ENCODE data around the gene KIR3DL2.
"Not testable (repeated sequence)": the region's sequence is repeated elsewhere in the genome, so short reads cannot be mapped to it uniquely, and the experiment has no call there.

KIR3DL2 gene

DNA sequence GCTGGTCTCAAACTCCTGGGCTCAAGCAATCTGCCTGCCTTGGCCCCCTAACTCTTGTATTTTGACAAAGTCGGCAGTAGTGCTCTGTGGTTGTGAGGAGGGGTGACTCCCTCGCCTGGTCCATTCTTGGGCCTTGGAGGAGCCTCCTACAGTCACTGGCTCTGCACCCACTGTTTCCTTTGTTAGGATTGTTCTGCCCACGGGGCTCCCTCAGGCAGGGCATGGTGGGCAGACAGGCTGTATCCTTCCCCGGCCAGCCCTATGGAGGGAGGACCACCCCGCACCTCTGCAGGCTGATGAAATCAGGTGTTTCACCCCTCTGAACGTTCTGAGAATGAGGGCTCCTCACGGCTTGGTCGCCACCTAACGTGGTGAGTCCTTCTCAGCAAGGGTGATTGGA is 33.0 kb downstream of the KIR3DL2 start:
- no peak for DNase-seq
- Histone ChIP-seq H3K4me1 (no peaks in the 10 kb centered on the region), H3K36me3 (no peaks in the 10 kb centered on the region), H3K9me3 (no peaks in the 10 kb centered on the region), H3K4me3 (ENCODE audit: low read depth, low read length) (no peak overlapping the region), H3K27me3 (no peaks in the 10 kb centered on the region; the same call in 1 of the 2 replicates)
- TF ChIP-seq, protein P1, sequence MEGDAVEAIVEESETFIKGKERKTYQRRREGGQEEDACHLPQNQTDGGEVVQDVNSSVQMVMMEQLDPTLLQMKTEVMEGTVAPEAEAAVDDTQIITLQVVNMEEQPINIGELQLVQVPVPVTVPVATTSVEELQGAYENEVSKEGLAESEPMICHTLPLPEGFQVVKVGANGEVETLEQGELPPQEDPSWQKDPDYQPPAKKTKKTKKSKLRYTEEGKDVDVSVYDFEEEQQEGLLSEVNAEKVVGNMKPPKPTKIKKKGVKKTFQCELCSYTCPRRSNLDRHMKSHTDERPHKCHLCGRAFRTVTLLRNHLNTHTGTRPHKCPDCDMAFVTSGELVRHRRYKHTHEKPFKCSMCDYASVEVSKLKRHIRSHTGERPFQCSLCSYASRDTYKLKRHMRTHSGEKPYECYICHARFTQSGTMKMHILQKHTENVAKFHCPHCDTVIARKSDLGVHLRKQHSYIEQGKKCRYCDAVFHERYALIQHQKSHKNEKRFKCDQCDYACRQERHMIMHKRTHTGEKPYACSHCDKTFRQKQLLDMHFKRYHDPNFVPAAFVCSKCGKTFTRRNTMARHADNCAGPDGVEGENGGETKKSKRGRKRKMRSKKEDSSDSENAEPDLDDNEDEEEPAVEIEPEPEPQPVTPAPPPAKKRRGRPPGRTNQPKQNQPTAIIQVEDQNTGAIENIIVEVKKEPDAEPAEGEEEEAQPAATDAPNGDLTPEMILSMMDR (IDR thresholded peaks at IDR 0.05; ENCODE audit: low read depth, low read length), result no peak

DNA sequence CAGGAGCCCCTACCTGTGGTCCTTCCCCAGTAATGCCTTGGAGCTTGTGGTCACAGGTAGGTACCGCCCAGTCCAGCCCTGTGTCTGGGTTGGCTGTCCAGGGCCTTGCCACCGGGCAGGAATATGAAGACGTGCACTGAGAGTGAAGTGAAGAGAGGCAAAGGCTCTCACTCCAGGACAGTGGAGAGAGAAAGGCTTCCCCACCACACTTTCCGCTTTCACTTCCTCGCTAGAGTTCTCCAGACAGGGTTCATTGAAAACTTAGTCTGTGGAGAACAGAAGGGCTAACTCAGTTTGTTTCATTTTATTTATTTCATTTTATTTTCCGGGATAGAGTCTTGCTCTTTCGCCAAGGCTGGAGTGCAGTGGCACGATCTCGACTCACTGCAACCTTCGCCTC is 38.0 kb downstream of the KIR3DL2 start:
- no peak overlapping the region for H3K4me3 ChIP-seq (ENCODE audit: low read depth, low read length)
- no peaks in the 10 kb centered on the region for H3K9me3 ChIP-seq
- H3K4me1 ChIP-seq, result no peaks in the 10 kb centered on the region
- peaks cover 1% of the 10 kb centered on the region; the same call in 1 of the 2 replicates for H3K27me3 ChIP-seq
- DNase-seq, result no peak
- TF ChIP-seq, protein P1 (IDR thresholded peaks at IDR 0.05; ENCODE audit: low read depth, low read length), result no peak
- H3K36me3 ChIP-seq, result no peaks in the 10 kb centered on the region

DNA sequence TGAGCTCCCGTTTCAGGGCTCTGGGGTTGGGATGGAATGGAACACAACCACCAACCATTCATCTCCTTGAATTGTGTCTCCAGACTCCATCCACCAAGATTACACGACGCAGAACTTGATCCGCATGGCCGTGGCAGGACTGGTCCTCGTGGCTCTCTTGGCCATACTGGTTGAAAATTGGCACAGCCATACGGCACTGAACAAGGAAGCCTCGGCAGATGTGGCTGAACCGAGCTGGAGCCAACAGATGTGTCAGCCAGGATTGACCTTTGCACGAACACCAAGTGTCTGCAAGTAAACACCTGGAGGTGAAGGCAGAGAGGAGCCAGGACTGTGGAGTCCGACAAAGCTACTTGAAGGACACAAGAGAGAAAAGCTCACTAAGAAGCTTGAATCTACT is 39.3 kb downstream of the KIR3DL2 start:
- TF ChIP-seq, protein P1 (IDR thresholded peaks at IDR 0.05; ENCODE audit: low read depth, low read length), result no peak
- DNase-seq, result no peak
- Histone ChIP-seq H3K27me3 (peaks cover 6% of the 10 kb centered on the region; the same call in 1 of the 2 replicates), H3K36me3 (no peaks in the 10 kb centered on the region), H3K4me3 (ENCODE audit: low read depth, low read length) (no peak overlapping the region), H3K9me3 (no peaks in the 10 kb centered on the region), H3K4me1 (no peaks in the 10 kb centered on the region)

DNA sequence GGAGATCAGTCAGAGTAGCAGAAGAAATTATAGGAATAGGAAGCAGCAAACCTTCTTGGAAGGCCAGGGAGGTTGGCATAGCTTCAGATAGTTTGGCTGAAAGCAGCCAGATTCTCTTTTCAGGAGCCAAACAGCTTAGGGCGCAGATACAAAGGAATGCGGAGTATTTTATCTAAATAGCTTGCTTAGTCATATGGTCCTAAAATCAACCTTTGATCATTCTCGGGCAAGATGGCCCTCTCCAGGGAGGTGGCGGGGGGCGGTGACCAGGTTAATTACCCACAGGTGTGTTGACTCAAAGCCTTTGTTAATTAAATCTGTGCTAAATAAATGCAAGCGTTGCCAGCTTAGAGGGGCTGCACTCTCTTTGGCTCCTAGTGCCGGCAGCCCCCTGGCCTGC is 43.2 kb downstream of the KIR3DL2 start:
- peaks cover 10% of the 10 kb centered on the region for H3K27me3 ChIP-seq
- H3K4me3 ChIP-seq (ENCODE audit: low read depth, low read length), result no peak overlapping the region
- H3K36me3 ChIP-seq, result no peaks in the 10 kb centered on the region
- no peaks in the 10 kb centered on the region for H3K9me3 ChIP-seq
- no peaks in the 10 kb centered on the region for H3K4me1 ChIP-seq
- TF ChIP-seq, protein P1 (IDR thresholded peaks at IDR 0.05; ENCODE audit: low read depth, low read length), result no peak
- no peak for DNase-seq

DNA sequence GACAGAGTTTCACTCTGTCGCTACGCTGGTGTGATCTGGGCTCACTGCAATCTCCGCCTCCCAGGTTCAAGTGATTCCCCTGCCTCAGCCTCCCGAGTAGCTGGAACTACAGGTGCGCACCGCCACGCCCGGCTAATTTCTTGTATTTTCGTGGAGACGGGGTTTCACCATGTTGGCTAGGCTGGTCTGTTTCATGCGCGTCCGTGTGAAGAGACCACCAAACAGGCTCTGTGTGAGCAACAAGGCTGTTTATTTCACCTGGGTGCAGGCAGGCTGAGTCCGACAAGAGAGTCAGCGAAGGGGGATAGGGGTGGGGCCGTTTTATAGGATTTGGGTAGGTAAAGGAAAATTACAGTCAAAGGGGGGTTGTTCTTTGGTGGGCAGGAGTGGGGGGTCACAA is 43.9 kb downstream of the KIR3DL2 start:
- not testable (repeated sequence) for H3K36me3 ChIP-seq; H3K9me3 ChIP-seq; H3K4me3 ChIP-seq (ENCODE audit: low read depth, low read length); H3K4me1 ChIP-seq; DNase-seq
- H3K27me3 ChIP-seq, result peaks cover 10% of the 10 kb centered on the region

DNA sequence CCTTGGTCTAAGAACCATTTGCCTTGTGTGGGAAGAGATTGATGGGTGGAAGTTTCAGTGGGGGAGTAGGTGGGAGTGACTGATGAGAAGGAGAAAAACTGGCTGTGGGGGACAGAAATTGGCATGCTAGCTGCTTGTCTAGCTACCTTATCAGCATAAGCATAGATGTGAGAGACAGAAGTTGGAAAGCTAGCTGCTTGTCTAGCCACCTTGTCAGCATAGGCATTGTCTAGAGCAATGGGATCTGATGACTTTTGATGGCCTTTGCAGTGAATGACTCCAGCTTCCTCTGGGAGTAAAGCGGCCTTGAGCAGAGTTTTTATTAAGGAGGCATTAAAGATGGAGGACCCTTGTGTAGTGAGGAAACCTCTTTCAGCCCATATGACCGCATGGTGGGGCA is 45.8 kb downstream of the KIR3DL2 start:
- TF ChIP-seq, protein P1 (IDR thresholded peaks at IDR 0.05; ENCODE audit: low read depth, low read length), result no peak
- DNase-seq, result no peak
- H3K27me3 ChIP-seq, result peaks cover 27% of the 10 kb centered on the region

DNA sequence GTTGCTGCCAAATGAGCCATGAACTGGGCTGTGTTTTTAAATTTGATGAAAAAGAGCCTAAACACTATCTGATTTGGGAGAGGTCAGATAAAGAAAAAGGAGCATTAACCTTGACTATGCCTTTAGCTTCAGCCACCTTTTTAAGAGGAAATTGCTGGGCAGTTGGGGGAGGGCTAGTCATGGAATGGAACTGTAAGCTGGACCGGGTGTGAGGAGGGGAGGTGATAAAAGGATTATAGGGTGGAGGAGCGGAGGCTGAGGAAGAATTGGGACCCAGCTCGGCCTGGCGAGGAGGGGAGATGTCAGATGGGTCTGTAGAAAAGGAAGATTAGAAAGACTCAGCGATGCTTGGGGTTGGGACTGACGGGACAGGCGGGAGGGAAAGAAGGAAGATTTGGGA is 48.4 kb downstream of the KIR3DL2 start:
- H3K4me3 ChIP-seq (ENCODE audit: low read depth, low read length); DNase-seq; H3K36me3 ChIP-seq; H3K9me3 ChIP-seq; H3K4me1 ChIP-seq: not testable (repeated sequence)
- peaks cover 24% of the 10 kb centered on the region for H3K27me3 ChIP-seq

More for the DNA sequence above, 45.8 kb downstream of the KIR3DL2 start:
- H3K9me3 ChIP-seq, result no peaks in the 10 kb centered on the region
- no peaks in the 10 kb centered on the region for H3K36me3 ChIP-seq
- no peaks in the 10 kb centered on the region for H3K4me1 ChIP-seq
- H3K4me3 ChIP-seq (ENCODE audit: low read depth, low read length), result no peak overlapping the region

DNA sequence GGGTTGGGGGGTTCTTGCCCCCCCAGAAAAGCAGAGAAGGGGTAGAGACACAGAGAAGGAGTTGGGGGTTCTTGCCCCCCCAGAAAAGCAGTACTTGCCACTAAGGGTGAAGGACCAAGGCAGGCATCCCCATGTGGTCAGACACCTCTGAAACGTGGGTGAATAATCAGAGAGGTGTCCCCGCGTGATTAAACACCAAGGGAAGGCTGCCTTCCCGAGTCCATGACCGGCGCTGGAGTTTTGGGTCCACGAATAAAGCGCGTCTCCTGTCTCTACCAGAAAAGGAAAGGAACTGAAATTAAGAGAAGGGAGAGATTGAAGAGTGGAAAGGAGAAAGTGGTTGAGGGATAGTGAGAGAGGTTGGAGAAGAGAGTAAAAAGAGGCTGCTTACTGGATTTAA is 49.4 kb downstream of the KIR3DL2 start:
- not testable (repeated sequence) for H3K4me1 ChIP-seq, H3K36me3 ChIP-seq

DNA sequence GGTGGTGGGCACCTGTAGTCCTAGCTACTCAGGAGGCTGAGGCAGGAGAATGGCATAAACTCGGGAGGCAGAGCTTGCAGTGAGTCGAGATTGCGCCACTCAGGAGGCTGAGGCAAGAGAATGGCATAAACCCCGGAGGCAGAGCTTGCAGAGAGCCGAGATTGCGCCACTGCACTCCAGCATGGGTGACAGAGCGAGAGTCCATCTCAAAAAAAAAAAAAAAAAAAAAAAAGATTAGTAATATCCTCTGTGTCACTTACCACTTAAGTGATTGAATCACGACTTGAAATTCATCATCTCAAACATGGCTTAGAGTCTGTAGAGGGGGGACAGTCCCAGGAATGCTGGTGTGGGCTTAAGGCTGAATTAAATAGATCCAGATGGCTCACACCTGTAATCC is 50.9 kb downstream of the KIR3DL2 start:
- H3K27me3 ChIP-seq, result peaks cover 29% of the 10 kb centered on the region
- H3K4me1 ChIP-seq; H3K4me3 ChIP-seq (ENCODE audit: low read depth, low read length); H3K36me3 ChIP-seq; DNase-seq; H3K9me3 ChIP-seq: not testable (repeated sequence)

More for the DNA sequence above, 49.4 kb downstream of the KIR3DL2 start:
- not testable (repeated sequence) for H3K9me3 ChIP-seq; DNase-seq; H3K4me3 ChIP-seq (ENCODE audit: low read depth, low read length)
- H3K27me3 ChIP-seq, result peaks cover 23% of the 10 kb centered on the region

Data from BE2C (cell line).